ENCODE measurements around the gene STK4.

DNA sequence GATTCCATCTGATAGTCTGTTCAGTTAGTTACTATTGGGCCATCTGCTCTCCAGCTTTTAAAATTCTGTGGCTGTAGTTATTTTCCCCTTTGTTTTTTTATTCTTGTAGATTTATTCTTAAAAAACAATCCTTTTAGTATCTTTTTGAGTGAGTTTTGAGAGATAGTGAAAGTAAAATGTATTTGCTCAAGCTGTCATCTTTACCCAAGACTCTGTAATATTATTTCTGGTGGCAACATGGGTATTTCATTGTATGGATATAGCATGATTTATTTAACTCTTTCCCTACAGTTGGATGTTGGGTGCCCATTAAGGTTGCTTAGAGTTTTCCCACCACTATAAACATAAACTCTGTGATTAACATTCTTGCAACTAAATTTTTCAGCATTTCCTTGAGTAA lies 24.6 kb downstream of the STK4 start:
- no peak for TF ChIP-seq TAF1 (IDR thresholded peaks at IDR 0.05; ENCODE audit: borderline replicate concordance, insufficient read depth, low read length)
- TF ChIP-seq POLR2AphosphoS5 (IDR thresholded peaks at IDR 0.05; ENCODE audit: low read depth, low read length), result no peak
